ENCODE measurements around the gene SEMA6D.

SEMA6D gene, protein sequence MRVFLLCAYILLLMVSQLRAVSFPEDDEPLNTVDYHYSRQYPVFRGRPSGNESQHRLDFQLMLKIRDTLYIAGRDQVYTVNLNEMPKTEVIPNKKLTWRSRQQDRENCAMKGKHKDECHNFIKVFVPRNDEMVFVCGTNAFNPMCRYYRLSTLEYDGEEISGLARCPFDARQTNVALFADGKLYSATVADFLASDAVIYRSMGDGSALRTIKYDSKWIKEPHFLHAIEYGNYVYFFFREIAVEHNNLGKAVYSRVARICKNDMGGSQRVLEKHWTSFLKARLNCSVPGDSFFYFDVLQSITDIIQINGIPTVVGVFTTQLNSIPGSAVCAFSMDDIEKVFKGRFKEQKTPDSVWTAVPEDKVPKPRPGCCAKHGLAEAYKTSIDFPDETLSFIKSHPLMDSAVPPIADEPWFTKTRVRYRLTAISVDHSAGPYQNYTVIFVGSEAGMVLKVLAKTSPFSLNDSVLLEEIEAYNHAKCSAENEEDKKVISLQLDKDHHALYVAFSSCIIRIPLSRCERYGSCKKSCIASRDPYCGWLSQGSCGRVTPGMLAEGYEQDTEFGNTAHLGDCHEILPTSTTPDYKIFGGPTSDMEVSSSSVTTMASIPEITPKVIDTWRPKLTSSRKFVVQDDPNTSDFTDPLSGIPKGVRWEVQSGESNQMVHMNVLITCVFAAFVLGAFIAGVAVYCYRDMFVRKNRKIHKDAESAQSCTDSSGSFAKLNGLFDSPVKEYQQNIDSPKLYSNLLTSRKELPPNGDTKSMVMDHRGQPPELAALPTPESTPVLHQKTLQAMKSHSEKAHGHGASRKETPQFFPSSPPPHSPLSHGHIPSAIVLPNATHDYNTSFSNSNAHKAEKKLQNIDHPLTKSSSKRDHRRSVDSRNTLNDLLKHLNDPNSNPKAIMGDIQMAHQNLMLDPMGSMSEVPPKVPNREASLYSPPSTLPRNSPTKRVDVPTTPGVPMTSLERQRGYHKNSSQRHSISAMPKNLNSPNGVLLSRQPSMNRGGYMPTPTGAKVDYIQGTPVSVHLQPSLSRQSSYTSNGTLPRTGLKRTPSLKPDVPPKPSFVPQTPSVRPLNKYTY

GRCh38 chr15:47717036-47717612 lies at the start of gene SEMA6D:
TSS of gene SEMA6D (plus strand) at chr15:47717505. CDS start at chr15:47759799, 42,294 bp downstream.
- DNase-seq, result no peak

DNA sequence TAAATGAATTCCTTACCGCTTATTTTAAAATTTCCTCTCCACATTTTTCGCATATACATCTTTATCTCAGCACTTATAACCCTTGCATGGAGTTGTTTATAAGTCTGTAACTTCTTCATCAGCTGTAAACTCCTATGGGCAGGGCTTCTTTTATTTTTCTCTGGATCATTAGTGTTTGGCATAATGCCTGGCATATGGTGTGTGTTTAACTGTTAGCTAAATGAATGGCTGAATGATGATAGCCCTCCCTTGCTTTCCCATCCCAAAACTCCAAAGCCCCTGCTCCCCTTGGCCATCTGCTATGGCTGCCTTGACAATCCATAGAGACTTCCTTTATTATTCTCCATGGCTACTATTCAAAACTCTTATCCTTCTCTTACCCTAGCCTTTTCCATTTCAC lies 48.1 kb upstream of the SEMA6D start:
- DNase-seq, result no peak

- no peak for DNase-seq
Observed at GRCh38 chr15:47670365-47670764, 46.9 kb upstream of the SEMA6D start.

DNA sequence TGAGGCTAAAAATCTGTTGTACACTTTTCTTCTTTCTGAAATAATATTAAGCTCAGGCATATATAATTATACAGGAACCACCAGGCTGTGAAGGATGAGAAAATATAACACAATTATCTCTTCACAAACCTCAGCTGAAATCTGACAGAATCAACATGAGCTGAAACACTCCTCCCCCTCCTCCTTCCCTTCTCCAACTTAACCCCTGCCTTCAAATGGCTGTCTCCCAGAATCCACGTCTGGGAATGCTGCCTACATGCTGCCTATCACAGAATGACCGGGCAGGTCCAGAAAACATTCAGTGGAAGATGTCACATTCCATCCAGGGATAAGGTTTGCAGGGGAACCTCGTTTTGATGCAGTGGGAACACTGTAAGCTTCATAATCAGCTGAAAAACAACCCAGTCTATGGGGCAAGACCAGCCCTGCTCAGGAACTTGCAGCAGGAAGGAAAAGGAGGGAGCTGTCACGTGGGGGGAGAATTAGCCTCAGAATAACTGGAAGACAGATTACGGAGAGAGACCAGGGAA lies 44.0 kb upstream of the SEMA6D start:
- DNase-seq, result no peak

GRCh38 chr15:47674586-47675232 lies 42.6 kb upstream of the SEMA6D start:
- no peak for DNase-seq

GRCh38 chr15:47675735-47676134 lies 41.6 kb upstream of the SEMA6D start:
- no peak for DNase-seq

GRCh38 chr15:47678040-47678439 lies 39.3 kb upstream of the SEMA6D start:
- DNase-seq, result no peak

DNA sequence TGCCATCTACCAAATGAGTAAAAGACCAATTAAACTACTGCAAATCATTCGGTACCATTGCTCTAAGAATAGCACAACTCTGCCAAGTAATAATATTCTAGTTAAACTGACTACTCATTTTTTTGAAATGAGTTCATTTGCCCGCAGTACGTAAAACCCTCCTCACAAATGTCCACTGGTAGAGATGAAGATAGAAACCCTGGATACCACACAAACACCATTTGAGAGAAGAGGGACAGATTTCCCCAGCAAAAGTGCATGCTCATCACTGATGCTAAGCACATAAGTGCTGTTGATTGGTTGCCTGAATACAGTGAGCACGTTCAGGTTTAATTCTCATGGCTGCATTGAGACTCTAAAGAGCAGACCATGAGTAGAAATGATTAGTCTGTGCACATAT lies 34.6 kb upstream of the SEMA6D start:
- DNase-seq, result no peak

DNA sequence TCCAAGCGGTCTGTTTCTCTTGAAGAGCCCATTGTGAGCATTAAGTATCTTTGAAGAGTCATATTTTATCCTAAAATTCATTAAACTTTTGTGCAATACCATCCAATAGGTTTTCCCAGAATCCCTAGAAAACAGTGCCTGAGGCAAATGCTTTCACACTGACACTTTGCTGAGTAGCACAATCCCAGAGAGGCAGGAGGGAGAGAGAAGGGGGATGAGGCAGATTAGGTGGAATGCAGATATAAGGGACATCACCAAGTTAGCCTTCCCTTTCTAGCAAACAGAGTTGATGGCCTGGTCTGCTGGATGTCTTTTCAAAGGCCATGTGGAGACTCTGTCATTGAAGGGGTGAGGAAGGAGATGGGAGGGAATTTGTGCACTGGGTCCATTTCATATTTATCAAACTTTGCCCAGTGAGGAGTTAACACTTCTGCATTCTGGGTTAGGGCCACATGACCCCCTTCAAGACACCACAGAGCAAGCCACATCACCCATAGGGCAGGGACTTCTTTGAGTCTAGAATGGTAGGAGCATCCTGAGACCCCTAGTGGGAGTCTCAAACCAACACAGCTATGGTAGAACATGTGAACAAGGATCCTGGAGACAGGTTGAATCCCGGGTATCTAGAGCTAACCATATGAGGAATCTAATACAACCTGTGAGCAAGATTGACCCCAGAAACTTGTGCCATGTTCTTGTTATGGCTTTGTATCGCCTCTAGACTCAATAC lies 32.0 kb upstream of the SEMA6D start:
- no peak for DNase-seq

DNA sequence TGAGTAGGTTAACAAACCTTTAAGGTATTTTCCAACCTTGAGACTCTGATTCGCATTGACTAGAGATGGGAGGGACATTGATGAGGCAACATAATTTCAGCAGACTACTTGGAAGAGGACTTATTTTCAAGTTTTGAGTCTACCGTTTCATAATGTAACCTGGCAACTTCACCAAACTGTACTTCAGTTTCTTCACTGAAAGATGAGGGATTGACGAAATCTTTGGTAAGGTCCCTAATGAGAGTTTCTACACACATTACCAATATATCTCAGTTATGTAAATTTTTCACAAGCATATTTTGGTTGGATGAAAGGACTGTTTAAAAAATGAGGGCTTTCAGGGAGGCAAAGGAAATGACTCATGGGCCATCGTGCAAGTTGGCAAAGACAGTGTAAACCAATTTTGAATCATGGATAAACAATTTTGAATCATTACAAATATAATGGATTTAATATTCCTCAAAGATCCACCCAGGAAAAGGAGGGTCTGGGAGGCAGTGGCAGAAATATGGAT lies 28.7 kb upstream of the SEMA6D start:
- DNase-seq, result no peak

GRCh38 chr15:47689660-47690059 lies 27.6 kb upstream of the SEMA6D start:
- DNase-seq, result no peak

DNA sequence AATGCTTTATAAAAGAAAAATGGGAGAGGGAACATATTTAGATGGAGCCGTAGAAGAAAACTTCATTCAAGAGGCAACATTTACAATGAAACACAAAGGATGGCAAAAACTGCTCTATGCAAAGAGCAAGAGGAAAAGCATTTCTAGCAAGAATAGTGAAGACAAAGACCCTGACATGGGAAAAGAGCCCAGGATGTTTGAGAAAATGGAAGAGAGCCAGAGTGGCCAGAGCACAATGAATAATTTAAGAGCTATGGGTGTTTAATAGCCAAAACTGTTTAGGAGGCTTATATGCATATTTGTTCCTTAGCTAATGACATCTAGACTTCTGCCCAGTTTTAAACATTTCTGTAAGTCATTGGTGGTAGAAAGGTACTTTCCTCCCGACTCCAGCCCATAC lies 25.4 kb upstream of the SEMA6D start:
- DNase-seq, result no peak

- no peak for DNase-seq
Observed at GRCh38 chr15:47696351-47696750, 21.0 kb upstream of the SEMA6D start.

DNA sequence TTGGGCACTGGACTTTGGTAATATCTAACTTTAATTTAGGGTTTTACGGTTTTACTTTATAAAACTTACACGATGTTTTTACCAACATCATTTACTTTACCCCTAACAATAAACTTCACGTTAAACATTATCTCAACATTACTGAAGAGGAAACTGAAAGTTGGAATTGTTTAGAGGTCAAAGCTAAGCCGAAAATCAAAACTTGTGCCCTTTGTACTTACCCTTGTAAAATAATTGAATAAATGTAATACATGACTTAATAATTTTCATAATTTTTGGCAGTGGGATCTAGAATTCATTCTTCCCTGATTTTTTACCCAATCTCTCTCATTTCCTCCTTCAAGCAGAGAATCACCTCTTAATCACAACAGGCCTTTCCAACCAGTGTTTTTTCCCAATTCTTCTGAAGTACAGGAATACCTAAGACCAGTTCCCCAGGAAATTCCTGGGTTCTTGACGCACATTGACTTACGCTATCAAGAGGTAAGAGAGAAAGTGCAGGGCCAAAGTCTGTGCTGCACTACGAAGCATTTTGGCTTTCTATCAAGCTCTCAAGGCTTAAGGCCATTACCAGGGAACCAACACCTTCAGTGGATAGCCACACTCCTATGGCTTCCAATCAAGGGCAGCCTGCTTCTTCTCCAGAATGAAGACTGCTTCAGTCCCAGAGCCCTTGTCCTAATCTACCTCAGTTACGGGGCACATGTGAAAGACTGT lies 11.9 kb upstream of the SEMA6D start:
- no peak for DNase-seq

DNA sequence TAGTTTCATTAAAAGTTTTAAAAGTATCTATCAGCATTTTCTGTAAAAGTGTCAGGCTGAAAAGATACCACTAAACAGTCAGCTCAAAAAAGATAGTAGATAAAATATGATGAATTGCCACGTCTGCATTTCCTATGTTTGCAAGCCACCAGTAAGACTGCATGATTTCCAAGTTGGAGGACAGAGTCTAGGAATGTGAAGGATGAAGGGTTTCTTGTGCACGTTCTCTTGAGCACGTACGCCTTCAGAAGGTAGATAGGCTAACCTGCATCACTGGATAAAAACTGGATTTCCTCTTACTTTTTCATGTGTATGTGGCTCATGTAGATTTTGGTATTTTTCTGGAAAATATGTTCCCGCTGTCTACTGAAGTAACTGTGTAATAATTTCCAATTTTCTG lies 9.9 kb upstream of the SEMA6D start:
- no peak for DNase-seq

- DNase-seq, result no peak
Observed at GRCh38 chr15:47708161-47708980, 8.9 kb upstream of the SEMA6D start.

DNA sequence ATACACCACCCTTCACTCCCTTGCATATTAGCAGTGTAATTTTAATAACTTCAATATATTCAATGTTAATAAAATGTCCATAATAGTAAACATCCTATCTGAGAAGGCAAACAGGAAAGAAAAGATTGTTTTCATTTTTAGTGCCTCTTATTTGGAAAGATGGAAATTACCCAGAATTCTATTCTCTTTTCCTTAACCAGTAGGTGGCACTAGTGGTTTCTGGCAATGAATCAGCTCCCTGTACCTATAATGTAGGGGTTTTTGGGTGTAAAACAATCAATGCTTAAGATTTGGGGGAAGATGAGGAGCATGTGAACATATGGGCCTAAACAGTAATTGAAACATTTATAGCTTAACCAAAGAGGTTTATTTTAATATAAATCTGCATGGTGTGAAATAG lies 5.7 kb upstream of the SEMA6D start:
- DNase-seq, result no peak

DNA sequence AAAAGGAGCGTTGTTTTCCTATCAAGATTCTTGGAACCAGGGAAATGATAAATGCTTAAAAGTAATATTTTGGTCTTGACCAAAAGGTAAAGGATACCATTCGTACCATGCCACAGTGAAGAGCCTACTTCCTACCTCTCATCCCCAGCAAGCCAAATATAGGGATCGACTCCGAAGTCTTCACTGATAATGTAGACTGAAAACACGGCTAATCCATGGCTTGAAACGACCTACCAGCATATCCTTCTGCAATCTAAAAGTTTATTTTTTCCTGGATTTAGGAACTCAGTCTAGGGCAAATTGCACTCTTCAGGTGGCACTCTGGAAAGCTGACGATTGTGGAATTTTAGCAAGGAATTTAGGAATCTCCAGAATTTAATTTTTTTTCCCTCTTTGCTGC lies 1.9 kb upstream of the SEMA6D start:
- DNase-seq, result no peak

DNA sequence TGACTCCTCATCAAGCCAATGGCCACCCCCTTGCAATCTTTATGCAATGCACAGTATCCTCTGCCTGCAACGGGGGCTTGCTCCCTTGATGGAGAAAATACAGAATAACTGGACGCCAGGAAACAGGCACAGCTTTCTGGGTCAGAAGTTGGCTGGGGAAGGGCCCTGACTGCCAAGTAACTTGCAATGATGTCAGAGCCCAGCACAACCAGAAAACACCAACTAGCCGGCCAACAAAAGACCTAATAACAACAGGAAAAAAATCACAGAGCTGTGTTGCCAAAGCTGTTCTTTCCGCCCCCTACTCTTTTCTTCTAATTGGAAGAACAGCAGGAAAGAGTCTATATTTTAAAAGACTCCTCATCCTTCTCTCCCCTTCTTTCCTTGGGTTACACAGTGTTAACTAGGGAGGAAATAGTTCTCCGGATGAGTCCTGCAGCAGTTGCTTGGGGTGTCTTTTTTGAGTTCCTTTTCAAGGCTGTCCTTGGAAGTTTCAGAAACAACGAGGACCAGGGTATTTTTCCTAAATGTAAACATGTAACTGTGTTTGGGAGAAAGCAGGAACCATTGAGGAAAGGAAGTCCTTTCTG lies 1.4 kb upstream of the SEMA6D start:
- no peak for DNase-seq

GRCh38 chr15:47716516-47716915 lies 789 bp upstream of the SEMA6D start:
- no peak for DNase-seq

Data from activated CD4-positive, alpha-beta T cell treated with anti-CD3 and anti-CD28 coated beads, Interleukin-2, amount 50 U/mL, for 4 hours (primary cell).